NCI-H82 (cell line): Measurements from ENCODE around the gene UNKL.

Source experiments
- DNase-seq: peaks from one replicate; lab custom pipeline; 2025; lab: John Stamatoyannopoulos, UW

UNKL gene, protein sequence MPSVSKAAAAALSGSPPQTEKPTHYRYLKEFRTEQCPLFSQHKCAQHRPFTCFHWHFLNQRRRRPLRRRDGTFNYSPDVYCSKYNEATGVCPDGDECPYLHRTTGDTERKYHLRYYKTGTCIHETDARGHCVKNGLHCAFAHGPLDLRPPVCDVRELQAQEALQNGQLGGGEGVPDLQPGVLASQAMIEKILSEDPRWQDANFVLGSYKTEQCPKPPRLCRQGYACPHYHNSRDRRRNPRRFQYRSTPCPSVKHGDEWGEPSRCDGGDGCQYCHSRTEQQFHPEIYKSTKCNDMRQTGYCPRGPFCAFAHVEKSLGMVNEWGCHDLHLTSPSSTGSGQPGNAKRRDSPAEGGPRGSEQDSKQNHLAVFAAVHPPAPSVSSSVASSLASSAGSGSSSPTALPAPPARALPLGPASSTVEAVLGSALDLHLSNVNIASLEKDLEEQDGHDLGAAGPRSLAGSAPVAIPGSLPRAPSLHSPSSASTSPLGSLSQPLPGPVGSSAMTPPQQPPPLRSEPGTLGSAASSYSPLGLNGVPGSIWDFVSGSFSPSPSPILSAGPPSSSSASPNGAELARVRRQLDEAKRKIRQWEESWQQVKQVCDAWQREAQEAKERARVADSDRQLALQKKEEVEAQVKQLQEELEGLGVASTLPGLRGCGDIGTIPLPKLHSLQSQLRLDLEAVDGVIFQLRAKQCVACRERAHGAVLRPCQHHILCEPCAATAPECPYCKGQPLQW

DNA sequence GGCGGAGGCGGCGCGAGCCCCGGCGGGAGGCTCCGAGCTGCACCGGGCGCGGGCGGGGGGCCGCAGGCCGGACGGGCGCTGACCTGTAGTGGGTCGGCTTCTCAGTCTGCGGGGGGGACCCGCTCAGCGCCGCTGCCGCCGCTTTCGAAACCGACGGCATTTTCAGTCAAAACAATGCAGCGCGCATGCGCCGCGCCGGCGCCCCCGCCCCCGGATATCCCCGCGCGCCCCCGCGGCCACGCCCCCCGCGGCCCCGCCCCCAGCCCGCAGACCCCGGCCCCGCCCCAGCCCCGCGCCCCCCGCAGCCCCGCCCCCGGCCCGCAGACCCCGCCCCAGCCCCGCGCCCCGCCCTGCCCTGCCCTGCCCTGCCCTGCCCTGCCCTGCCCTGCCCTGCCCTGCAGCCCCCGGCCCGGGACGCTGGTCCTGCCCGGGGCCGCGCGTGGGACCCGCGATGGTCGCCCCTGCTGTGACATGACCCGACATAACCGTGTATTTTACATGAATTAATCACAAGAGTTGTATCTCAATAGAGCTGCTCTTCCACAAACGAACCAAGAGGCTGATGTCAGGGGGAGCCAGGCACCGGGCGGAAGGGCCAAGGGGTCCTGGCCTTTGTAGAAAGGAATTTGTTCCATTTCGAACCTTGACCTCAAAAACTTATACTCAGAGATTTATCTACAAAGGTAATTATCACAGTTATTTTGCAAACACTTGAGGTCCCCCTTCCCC is at the start of gene UNKL:
UNKL (minus strand) TSS at position 173 of the 729 bp plus-strand sequence; CDS start at position 160, 13 bp downstream.
- DNase-seq: peak; percentile 73

DNA sequence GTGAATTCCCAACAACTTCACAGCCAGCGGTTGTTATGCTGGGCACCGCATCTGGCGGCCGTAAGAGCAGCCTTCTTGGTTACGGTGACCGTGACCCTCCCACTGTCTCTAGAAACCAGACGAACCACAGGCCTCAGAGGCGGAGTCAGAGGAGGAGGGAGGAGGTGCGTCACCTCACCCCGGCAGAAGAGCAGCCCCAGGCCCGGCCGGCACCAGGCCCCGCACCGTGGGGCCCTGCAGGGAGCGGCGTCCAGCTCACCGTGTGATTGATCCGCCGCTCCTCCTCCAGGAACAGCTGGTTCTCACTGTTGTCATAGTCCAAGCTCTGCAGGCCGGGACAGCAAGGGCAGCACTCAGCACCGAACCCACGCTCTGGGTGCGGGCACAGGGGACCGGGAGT is 46.6 kb upstream of the UNKL start:
- DNase-seq: no peak

DNA sequence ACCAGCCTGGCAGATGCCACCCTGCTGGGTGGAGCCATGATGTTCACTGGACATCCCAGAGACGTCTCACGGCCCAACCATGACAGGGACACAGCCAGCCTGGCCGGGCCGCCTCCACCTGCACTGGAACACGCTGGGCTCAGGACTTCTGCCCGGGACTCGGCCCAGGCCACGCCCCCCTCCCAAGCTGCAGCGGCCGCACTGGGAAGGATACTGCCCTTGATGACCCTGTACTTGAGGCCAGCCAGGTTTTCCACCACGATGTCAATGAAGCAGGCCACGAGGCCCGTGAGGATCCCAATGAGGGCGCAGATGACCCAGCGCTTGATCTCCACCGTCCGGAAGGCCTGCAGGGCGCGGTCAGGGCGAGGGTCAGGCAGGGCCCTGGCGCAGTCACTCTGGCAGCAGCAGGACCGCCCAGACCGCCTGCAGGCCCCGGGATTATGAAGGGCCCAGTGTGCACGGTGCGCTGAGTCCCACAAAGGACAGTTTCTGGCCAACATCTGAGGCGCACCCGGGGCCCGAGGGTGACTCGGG is 46.2 kb upstream of the UNKL start:
- DNase-seq: no peak

DNA sequence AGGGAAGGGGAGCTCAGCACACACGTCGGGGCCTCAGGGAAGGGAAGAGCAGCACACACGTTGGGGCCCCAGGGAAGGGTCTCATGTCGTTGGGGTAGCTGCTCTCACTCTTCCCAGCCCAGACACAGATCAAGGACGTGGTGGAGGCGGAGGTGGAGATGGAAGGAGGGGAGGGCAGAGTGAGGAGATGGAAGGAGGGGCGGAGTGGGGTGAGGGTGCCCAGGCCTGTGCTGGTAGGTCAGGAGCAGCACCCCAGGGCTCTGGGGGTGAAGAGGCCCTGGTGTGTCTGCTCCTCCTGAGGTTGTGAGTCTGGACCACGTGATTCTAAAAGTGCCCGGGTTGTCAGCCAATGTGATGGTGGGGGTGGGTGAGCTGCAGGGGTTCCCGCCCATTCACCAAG is 45.5 kb upstream of the UNKL start:
- DNase-seq: no peak

DNA sequence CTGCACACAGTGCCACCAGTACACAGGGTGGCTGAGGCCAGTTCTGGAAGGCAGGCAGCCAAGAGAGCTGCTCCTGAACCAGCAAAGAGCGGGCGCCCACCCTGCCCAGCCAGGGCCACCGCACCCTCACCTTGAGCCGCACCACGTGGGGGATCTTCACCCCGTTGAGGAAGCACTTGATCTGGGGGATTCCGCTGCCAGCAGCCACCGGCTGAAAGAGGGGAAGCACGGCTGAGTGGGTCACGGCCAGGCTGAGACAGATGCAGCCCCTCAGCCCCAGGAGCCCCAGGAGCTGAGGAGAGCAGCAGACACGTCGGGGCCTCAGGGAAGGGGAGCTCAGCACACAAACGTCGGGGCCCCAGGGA is 44.5 kb upstream of the UNKL start:
- DNase-seq: no peak

DNA sequence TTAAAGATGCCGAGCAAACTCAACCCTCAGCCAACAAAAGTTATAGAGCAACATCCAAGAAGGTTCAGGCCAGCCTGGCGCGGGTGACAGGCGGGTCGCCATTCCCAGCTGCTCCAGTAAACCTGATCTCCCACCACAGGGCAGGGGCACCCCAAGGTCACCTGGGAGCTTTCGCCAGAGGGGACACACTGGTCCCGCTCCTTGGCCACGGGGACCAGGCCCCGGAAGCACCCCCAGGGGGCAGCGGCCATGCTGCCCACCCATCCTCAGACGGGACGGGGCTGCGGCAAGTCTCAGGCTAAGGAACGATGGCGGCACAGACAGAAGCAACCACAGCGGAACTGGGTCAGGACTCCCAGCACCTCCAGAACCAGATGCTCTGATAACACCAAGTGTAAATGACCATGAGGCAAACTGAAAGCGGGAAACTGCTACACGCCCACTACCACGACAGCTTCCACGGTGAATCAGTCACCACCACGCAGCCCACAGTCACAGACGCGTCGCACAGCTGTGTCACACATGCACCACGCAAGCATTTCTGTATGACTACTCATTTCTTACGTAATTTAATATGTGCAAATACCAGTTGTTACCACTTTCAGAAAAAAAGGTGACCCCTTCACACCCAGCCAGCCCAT is 44.0 kb upstream of the UNKL start:
- DNase-seq: no peak

DNA sequence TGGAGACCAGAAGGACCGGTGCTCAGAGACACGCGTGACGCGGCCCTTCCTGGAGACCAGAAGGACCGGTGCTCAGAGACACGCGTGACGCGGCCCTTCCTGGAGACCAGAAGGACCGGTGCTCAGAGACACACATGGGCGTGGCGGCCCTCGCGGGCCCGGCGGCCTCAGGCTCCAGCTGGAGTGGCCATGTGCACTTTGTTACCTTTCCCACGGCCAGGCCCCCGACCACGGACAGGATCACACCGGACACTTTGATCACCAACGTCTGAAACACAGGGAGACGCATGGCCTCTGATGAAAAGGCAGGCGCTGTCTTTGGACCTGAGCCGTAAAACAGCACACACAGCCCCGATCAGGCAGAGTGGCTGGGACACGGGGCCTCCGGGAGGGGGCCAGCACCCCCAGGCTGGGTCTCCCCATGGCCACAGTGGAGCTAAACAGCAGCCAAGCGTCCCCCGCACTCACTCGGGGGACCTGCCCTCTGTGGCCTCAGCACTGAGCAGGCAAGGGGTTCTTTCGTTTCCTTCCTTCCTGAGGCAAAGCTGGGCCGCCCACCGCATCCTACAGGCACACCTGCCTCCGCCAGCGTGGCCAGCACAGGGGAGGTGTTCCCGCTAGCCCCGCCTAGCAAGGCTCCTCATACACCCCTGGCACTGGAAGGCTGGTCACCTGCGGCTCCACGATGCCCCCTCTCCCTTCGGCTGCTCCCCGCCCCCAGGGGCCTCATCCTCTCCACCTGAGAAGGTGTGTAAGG is 43.2 kb upstream of the UNKL start:
- DNase-seq: no peak

DNA sequence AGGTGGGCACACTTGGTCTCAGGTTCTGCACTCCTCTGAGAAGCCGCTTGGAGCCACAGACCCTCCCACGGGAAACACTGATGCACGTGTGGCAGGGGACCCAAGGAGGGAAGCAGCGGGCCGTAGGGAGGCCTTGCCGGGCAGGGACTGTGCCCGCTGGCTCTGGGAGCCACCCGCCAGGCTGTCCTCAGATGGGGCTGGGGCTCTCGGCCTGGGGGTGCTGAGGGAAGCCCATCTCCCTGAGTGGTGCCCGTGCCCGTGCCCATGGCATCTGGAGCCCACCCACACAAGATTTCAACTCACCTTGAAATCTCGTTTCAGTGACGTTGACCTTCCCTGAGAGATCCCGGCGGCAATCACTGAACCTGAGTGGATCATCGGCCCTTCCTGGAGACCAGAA is 42.4 kb upstream of the UNKL start:
- DNase-seq: no peak

DNA sequence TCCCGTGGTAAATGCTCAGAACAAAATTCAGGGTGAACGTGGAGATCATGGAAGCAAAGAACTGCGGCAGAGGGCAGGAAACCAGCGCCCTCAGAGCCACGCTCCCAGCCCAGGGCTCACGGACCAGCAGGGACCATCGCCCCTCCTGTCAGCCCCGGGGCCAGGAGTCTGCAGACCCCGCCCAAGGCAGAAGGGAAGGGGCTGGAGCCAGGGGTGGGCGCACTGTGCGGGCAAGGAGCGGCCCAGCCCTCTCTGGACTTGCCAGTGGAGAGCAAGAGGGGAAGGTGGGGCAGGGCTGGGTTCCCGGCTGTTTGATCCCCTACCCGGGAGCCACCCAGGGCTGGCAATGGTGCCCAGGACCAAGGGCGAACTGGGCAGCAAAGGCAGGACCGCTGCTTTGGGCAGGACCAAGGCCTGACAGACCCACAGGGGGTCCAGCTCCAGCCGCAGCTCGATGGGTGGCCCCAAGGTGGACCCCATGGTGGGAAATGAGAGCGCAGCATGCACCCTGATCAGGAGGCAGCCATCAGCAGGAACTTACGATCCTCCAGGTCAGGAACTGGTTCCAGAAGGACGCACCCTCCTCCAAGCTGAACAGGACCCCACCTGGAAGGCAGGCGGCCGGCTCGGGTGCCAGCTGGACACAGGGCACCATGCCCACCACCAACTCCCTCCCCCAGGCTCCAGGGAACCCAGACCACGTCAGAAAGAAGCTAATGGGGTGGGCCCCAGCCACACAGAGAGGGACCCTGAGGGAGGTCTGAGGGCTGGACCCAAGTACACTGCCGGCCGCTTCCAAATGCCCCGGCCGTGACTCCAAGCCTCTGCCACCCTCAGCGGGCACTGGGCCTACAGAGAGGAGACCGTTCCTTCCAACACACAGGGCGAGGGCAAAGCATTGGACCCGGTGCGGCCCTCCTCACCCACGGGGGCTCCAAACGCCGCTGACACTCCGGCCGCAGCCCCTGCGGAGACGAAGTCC is 41.0 kb upstream of the UNKL start:
- DNase-seq: no peak

DNA sequence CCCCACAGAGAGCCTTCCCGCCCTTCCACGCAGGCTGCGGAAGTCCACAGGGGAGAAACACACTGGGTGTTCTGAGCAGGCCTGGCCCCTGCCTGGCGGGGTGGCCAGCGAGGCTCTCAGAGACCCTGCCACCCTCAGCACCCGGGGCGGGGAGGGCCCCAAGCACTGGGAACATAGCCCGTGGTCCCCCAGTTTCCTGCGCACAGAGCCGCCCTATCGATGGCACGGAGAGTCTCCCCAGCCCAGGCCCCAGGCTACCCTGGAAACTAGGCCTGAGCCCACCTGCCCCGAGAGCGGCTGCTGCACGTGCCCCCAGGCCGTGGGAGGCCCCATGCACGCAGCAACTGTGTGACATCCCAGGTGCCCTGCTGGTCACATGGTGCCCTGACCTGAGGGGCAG is 40.1 kb upstream of the UNKL start:
- no peak for DNase-seq

DNA sequence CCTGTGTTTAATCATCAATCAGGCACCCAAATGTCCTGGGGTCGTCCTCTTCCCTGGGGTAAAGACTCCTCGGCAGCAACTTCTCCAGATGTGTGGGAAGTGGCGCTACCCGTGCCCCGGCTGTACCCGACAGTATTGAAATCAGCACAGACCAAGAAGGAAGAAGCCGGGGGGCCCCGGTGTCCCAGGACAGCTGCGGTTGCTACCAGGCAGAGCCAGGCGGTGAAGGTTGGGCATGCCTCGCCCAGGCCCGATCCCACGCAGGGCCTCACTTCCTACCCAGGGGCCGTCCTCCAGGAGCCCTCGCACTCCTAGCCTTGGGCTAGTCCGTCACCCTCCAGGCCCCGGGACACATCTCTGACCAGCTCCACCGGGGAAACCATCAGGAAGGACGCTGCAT is 38.8 kb upstream of the UNKL start:
- DNase-seq: no peak

DNA sequence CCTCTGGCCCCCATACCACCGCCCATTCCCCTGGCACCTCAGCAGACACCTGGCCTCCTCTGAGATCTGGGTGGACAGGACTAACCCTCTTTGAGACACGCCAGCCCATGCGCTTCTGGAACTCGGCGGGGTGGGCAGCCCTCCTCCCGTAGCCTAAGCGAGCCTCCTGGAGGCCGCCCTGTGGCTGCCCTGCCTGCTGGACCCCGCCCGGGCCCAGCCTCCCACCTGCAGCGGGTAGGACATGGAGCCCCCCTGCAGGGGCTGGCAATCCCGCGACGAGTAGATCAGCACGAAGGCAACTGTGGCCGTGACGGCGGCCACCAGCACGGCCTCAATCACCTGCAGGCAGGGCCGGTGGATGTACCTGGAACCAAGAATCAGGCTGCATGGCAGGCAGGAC is 38.0 kb upstream of the UNKL start:
- DNase-seq: no peak

DNA sequence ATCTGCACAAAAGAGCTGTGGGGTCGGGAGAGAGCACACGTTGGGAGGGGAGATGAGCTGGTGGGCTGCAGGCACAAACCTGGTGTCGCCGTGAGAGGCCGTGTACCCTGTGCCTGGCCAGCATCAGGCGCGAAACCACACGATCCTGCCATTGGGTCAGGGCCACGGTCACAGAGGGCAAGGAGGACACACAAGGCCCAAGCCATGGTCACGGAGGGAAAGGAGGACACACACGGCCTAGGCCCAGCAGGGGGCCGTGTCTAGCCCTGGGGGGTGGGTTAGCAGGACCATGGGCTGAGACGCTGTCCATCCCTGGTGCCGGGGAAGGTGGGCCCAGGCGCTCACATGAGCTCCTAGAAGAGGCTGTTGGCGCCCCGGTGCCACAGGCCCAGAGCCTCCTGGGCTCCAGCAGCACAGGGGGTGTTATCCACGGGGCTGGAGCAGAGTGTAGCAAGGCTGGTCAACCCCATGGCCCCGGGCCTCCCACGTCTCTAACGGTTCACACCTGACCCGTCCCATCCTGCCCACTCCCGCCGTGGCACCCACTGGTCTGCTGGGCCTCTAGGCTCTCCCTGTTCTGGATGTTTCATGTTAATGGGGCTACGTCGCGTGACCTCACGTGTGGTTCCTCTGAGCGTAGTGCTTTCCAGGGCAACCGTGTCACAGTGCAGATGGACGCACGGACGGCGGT is 37.3 kb upstream of the UNKL start:
- DNase-seq: no peak

DNA sequence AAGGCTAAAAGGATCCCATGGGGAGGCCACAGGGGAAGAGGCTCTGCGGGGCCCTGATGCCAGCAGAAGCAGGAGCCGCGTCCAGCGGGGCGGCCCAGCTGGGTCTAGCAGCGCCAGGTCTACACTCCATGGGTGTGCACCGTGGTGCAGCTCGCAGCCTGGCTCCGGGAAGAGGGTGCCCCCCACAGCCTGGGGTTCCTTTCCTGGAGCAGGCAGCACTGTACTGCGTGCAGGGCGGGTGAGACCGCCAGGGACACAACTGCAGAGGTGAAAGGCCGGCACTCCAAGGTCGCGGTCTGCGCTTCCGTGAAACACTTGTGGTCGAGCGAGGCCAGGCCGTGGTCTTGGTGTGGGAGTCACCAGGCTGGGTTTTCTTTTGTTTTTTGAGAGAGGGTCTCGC is 36.3 kb upstream of the UNKL start:
- no peak for DNase-seq

DNA sequence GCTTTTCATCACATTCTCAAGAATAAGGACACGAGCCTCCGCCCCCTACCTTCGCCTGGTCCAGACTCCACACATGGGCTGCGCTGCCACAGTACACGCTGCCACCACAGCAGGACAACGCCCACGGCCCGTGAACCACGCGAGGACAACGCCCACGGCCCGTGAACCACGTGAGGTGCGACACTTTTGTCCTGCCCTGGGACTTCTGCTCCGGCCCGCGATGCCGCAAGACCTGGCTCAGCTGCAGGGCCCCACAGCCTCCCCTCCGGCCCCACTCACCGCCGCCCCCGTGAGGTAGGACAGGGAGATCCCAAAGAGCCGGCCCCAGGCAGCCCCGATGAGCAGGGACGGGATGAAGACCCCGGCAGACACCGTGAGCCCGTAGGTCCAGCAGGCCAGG is 35.7 kb upstream of the UNKL start:
- DNase-seq: no peak

DNA sequence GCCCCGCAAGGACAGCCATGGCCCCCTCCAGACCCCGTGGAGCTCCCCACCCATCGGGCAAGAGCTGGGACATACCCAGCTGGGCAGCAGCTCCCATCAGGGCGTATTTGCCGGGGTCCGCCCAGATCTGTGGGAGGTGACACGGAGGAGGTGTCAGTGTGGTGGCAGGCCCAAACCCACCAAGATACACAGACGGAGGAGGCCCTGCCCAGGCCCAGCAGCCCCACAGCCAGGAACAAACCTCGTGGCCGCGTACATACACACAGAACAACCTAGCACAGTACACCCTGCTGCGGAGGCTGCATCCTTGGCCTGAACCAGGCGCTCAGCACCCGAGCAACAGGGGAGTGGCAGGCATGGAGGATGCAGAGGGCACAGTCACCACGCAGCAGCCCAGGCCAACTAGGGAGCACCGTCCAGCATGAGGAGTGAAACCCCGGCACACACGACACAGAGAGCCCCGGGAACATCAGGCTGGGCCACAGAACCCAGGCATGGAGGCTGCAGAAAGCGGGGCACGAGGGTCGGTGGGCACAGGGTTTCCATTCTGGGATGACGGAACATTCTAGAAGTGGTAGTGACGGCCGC is 34.8 kb upstream of the UNKL start:
- DNase-seq: no peak

DNA sequence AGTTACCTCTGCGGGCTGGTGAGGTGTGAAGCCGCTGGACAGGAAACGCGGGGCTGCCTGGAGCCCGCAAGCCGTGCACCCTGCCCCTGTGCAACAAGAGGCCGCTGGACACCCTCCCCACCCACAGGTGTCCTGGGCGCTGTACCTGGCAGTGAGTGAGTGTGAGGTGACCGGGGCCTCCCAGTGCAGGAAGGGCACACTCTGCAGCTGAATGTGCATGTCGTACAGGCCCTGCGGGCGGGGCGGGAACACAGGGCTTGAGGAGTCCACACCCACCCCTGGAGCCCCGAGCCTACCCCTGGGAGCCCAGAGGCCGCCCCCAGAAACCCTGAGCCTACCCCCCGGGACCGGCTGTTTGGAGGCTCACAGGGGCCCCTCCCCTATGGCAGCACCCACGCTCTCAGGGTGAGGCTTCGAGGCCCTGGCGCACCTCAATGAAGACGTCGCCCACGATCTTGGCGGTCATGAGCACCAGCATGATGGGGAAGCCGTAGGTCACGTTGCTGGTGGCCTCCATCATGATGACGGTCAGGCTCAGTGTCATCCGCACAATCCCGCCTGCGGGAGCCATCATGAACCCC is 34.1 kb upstream of the UNKL start:
- no peak for DNase-seq

DNA sequence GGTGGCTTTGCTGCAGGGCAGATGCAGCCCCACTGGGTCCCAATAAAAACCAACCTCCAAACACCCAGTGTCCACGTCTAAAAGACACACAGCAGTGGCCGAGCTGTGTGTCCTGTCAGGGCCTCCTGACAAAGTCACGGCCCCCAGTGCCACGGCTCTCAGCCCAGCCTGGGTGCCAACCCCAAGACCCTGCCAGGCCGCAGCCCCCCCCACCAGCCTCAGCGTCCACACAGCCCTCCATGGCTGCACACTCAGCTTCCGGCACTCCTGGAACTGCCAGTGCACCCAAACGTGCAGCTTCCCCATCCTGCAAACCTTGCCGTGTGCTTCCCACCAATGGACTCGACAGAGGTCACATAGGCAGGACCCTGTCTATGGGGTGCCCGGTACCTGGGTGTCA is 33.5 kb upstream of the UNKL start:
- no peak for DNase-seq
